ENCODE results near the gene IGFLR1. TPM values are rescaled to one million over a fixed set of nuclear protein-coding genes. Genes with fewer than 3 reads are reported as not detected.

The IGFLR1 gene
- total RNA-seq, 1 donor from 2014 or later, result 3.8 TPM

- H3K36me3 Mint-ChIP-seq, result peaks cover 4% of the 10 kb centered on the region
Measured at GRCh38 chr19:35736913-35737886, 5.1 kb downstream of the IGFLR1 start.

GRCh38 chr19:35734889-35735288, 7.4 kb downstream of the IGFLR1 start:
- Mint-ChIP-seq H3K9me3 (no peaks in the 10 kb centered on the region), H3K4me3 (no peak overlapping the region), H3K4me1 (ENCODE audit: unreplicated experiment) (peaks cover 5% of the 10 kb centered on the region), H3K27me3 (no peaks in the 10 kb centered on the region), H3K36me3 (peaks cover 17% of the 10 kb centered on the region), H3K27ac (peak overlapping the region; percentile 48)
- no peak for DNase-seq (ENCODE audit: extremely low spot score, unreplicated experiment)
- no peak for TF ChIP-seq CTCF (conservative IDR thresholded peaks at IDR 0.05)

More at GRCh38 chr19:35736913-35737886, 5.1 kb downstream of the IGFLR1 start:
- H3K27ac Mint-ChIP-seq, result peak overlapping the region; percentile 73
- DNase-seq (ENCODE audit: extremely low spot score, unreplicated experiment), result no peak
- peak overlapping the region; percentile 65 for H3K4me3 Mint-ChIP-seq
- peaks cover 2% of the 10 kb centered on the region for H3K4me1 Mint-ChIP-seq (ENCODE audit: unreplicated experiment)
- H3K27me3 Mint-ChIP-seq, result no peaks in the 10 kb centered on the region
- H3K9me3 Mint-ChIP-seq, result no peaks in the 10 kb centered on the region
- peak; percentile 41 for TF ChIP-seq CTCF (conservative IDR thresholded peaks at IDR 0.05)

GRCh38 chr19:35734273-35734672, 8.0 kb downstream of the IGFLR1 start:
- DNase-seq (ENCODE audit: extremely low spot score, unreplicated experiment), result no peak
- peak overlapping the region; percentile 48 for H3K27ac Mint-ChIP-seq
- no peaks in the 10 kb centered on the region for H3K27me3 Mint-ChIP-seq
- H3K4me3 Mint-ChIP-seq, result no peak overlapping the region
- H3K36me3 Mint-ChIP-seq, result peaks cover 17% of the 10 kb centered on the region
- H3K4me1 Mint-ChIP-seq (ENCODE audit: unreplicated experiment), result peaks cover 5% of the 10 kb centered on the region
- no peaks in the 10 kb centered on the region for H3K9me3 Mint-ChIP-seq
- no peak for TF ChIP-seq CTCF (conservative IDR thresholded peaks at IDR 0.05)

- no peak overlapping the region for H3K27ac Mint-ChIP-seq
- H3K4me3 Mint-ChIP-seq, result no peak overlapping the region
- no peak for DNase-seq (ENCODE audit: extremely low spot score, unreplicated experiment)
- H3K4me1 Mint-ChIP-seq (ENCODE audit: unreplicated experiment), result peaks cover 5% of the 10 kb centered on the region
- TF ChIP-seq CTCF (conservative IDR thresholded peaks at IDR 0.05), result no peak
- no peaks in the 10 kb centered on the region for H3K27me3 Mint-ChIP-seq
- peaks cover 14% of the 10 kb centered on the region for H3K36me3 Mint-ChIP-seq
- H3K9me3 Mint-ChIP-seq, result no peaks in the 10 kb centered on the region
Measured at GRCh38 chr19:35733180-35734125, 8.8 kb downstream of the IGFLR1 start.

GRCh38 chr19:35732540-35733179, 9.6 kb downstream of the IGFLR1 start:
- Mint-ChIP-seq H3K36me3 (peaks cover 14% of the 10 kb centered on the region), H3K27ac (no peak overlapping the region), H3K4me3 (no peak overlapping the region)

More at GRCh38 chr19:35732540-35733179, 9.6 kb downstream of the IGFLR1 start:
- no peak for TF ChIP-seq CTCF (conservative IDR thresholded peaks at IDR 0.05)
- Mint-ChIP-seq H3K9me3 (no peaks in the 10 kb centered on the region), H3K27me3 (no peaks in the 10 kb centered on the region), H3K4me1 (ENCODE audit: unreplicated experiment) (peaks cover 5% of the 10 kb centered on the region)
- no peak for DNase-seq (ENCODE audit: extremely low spot score, unreplicated experiment)

All from type B pancreatic cell (in vitro differentiated cells).